Common myeloid progenitor, CD34-positive (primary cell): ENCODE data around the gene PPP1R12B.
"Not testable (repeated sequence)": the region's sequence is repeated elsewhere in the genome, so short reads cannot be mapped to it uniquely, and the experiment has no call there.

Experiments used
- CTCF ChIA-PET: fragments of 350-600 bp; sonication (Branson Sonifier 250); formaldehyde crosslinking; loops from one replicate; lab custom pipeline; 2021; ENCODE audit warnings: antibody characterized with exemption; lab: Charles Lee
- POLR2A ChIA-PET: fragments of 350-600 bp; sonication (Branson Sonifier 250); formaldehyde crosslinking; loops from one replicate; lab custom pipeline; 2021; ENCODE audit warnings: antibody characterized with exemption; lab: Charles Lee
- DNase-seq, 3 donors: peaks; one replicate each; pipeline versions ENCODE4 v3.0.0 to v3.0.0-alpha.2; 2013
- H3K27ac ChIP-seq, 2 experiments: 1 replicate in 1 of 2; 2 replicates in 1 of 2; pipeline ENCODE4 v1.7.0; 2013; ENCODE audit warnings: inconsistent platforms in 2 of 2, low read length in 2 of 2, mild to moderate bottlenecking in 2 of 2, low read depth in 1 of 2, moderate library complexity in 1 of 2; ENCODE audit not compliant: severe bottlenecking in 2 of 2, insufficient read depth in 1 of 2, poor library complexity in 1 of 2
- H3K27me3 ChIP-seq, 5 experiments: replicated peaks in 2 of 5; 1 replicate in 3 of 5; 2 replicates in 2 of 5; pipeline versions ENCODE4 v1.6.1 to v1.7.0; 2013; ENCODE audit warnings: low read length in 4 of 5, mild to moderate bottlenecking in 2 of 5, moderate library complexity in 2 of 5, inconsistent platforms in 1 of 5; ENCODE audit not compliant: insufficient read depth in 5 of 5, control insufficient read depth in 4 of 5
- H3K36me3 ChIP-seq, 4 experiments: 1 replicate in 2 of 4; 2 replicates in 2 of 4; pipeline versions ENCODE4 v1.6.1 to v1.7.0; 2013; ENCODE audit warnings: low read length in 3 of 4, control low read depth in 1 of 4, mild to moderate bottlenecking in 1 of 4; ENCODE audit not compliant: control insufficient read depth in 4 of 4, insufficient read depth in 4 of 4
- H3K4me1 ChIP-seq, 4 experiments: 1 replicate in 3 of 4; 2 replicates in 1 of 4; pipeline versions ENCODE4 v1.6.1 to v1.7.1; 2013; ENCODE audit warnings: low read length in 3 of 4, mild to moderate bottlenecking in 3 of 4, control low read depth in 1 of 4, inconsistent platforms in 1 of 4, moderate library complexity in 1 of 4; ENCODE audit not compliant: control insufficient read depth in 4 of 4, insufficient read depth in 4 of 4; ENCODE audit errors: control extremely low read depth in 1 of 4
- H3K4me3 ChIP-seq, 7 experiments: 1 replicate in 4 of 7; 2 replicates in 3 of 7; pipeline versions ENCODE4 v1.5.1 to v1.7.0; 2013; ENCODE audit warnings: mild to moderate bottlenecking in 7 of 7, low read length in 6 of 7, moderate library complexity in 6 of 7, inconsistent platforms in 2 of 7, low read depth in 2 of 7, control low read depth in 1 of 7; ENCODE audit not compliant: insufficient read depth in 4 of 7, control insufficient read depth in 1 of 7; ENCODE audit errors: extremely low read depth in 1 of 7
- H3K9me3 ChIP-seq, 5 experiments: 1 replicate in 4 of 5; 2 replicates in 1 of 5; pipeline versions ENCODE4 v1.6.1 to v1.7.1; 2013; ENCODE audit warnings: low read length in 4 of 5, mild to moderate bottlenecking in 2 of 5, inconsistent platforms in 1 of 5, low read depth in 1 of 5, moderate library complexity in 1 of 5; ENCODE audit not compliant: control insufficient read depth in 4 of 5, insufficient read depth in 2 of 5; ENCODE audit errors: control extremely low read depth in 1 of 5
- WGBS: methylation state at CpG from one replicate; pipeline ENCODE4 v1.1.5; 2013; ENCODE audit not compliant: insufficient coverage; 5-methylcytosine and 5-hydroxymethylcytosine counted together

Gene PPP1R12B

GRCh38 chr1:202460143-202460495 lies 111.6 kb downstream of the PPP1R12B start:
- H3K27ac ChIP-seq, H3K27me3 ChIP-seq, POLR2A ChIA-PET, DNase-seq, H3K9me3 ChIP-seq, H3K4me1 ChIP-seq, H3K4me3 ChIP-seq, H3K36me3 ChIP-seq: not testable (repeated sequence)
- CTCF ChIA-PET, result interaction anchor here (0.7 to 1.8 kb wide), 2 partner anchors 140 to 166 kb away, joined by 3 to 6 read pairs; no protein-coding TSS in a partner anchor

DNA sequence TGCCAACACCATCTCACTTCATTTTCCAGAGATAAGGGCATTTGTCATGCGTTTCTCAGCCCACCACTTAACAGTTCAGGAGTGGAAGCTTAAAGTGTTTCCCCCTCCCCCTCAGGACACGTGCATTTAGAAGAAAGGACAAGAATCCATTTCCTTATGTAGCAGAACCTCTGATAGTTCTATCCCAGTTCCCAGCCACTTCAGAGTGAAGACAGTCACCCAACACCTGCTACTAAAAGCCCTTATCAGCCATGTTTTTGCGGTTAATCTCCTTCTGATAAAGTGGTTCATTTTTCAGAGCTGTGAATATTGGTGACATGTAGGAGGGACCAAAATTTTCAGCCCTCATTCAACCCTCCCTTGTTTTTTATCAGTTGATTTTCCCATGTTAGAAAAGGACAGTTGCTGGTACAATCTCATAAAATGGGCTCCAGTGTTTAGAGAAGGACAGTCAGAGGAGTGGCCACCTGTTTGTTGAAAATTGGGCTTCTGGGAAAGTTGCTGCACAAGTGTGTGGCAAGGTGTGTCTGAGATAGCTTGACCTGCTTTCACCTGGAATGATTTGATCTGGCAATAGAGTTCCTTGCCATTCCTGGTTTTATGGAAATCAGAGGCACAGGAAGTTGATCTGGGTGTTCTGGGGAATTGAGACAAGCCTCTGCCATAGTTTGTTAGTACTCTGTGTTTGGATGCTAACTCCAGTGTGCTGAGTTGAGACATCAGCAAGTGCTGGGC lies 114.0 kb downstream of the PPP1R12B start:
- no peaks in the 10 kb centered on the region for H3K4me1 ChIP-seq
- no peaks in the 10 kb centered on the region for H3K27me3 ChIP-seq
- ChIA-PET POLR2A (no interaction called here), CTCF (interaction anchor here (1.1 to 4.1 kb wide), 3 partner anchors 109 to 257 kb away, joined by 3 to 27 read pairs (median 4); no protein-coding TSS in a partner anchor)
- no peaks in the 10 kb centered on the region for H3K36me3 ChIP-seq
- H3K9me3 ChIP-seq, result no peaks in the 10 kb centered on the region
- DNase-seq, result no peak
- no peak overlapping the region for H3K4me3 ChIP-seq
- no peak overlapping the region for H3K27ac ChIP-seq
- 100% methylated on average over 2 of the region's 3 CpGs for WGBS

DNA sequence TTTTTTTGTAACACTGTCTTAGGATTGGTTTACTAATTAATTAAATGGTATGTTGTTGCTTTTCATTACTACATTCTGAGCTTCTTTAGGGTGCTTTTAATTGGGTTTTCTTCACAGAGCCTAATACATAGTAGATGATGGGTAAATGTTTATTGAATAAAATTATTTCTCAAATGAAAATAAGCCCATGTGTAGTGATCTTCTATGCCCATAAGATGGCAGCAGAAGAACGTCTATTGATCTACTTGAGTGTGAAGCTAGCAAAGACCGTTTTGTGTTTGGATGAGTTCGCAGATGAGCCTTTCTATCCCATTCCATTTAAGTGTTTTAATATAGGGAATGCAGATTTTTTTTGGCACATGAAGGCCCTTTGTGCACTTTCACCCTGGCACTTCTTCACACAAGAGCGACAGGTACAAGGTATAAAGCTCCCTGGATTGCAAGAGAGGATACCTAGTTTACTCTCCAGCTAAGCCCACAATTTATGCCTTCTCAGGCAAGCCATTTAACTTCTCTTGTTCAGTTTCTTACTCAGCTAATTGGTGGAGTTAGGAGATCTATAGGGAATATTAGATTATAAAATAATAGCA lies 115.7 kb downstream of the PPP1R12B start:
- 0% methylated on average over 2 of the region's 4 CpGs for WGBS
- POLR2A ChIA-PET, result interaction anchor here (0.9 kb wide), 1 partner anchor 253 kb away, joined by 3 read pairs; no protein-coding TSS in a partner anchor
- not testable (repeated sequence) for H3K4me1 ChIP-seq, H3K36me3 ChIP-seq, H3K9me3 ChIP-seq, H3K27me3 ChIP-seq, H3K4me3 ChIP-seq, H3K27ac ChIP-seq
- peak; percentile 34 to 68 (median 49) for DNase-seq
- CTCF ChIA-PET, result interaction anchor here (0.6 to 4.1 kb wide), 9 partner anchors 12 to 255 kb away, joined by 3 to 27 read pairs (median 3); no protein-coding TSS in a partner anchor

DNA sequence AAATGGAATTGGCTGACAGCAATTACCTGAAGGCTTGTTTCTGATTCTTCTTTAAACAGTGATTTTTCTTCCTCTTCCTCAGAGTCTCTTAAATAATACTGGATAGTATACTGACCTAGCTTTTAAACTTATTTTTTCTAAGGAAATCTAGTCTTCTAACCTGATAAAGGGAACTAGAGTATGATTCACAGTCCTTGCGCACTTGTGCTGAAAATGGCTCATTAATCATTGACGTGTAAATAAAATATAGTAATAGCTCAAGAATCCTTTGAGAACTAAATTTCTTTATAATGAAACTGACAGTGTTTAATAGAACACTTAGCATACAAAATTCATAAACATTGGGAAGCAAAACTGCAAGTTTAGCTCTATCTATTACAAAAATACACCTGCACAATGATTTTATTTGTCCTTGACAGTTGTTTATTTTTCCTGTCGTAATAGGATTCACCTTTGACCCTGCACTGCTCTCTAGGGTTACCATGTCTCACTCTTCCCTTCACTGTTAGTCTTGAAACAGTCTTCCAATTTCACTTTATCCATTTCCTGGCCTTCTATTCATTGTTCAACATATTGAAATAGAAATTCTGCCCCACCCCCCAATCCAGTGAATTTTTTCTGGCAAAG lies 117.3 kb downstream of the PPP1R12B start:
- H3K27ac ChIP-seq, H3K27me3 ChIP-seq, H3K36me3 ChIP-seq, H3K9me3 ChIP-seq, DNase-seq, H3K4me3 ChIP-seq, H3K4me1 ChIP-seq, POLR2A ChIA-PET: not testable (repeated sequence)
- CTCF ChIA-PET, result interaction anchor here (0.9 to 2.7 kb wide), 3 partner anchors 106 to 250 kb away, joined by 3 to 9 read pairs (median 3); no protein-coding TSS in a partner anchor
- 100% methylated on average over 1 of the region's 3 CpGs for WGBS

- POLR2A ChIA-PET, H3K4me3 ChIP-seq, H3K27ac ChIP-seq, H3K4me1 ChIP-seq, DNase-seq, H3K9me3 ChIP-seq, H3K36me3 ChIP-seq, H3K27me3 ChIP-seq: not testable (repeated sequence)
- CTCF ChIA-PET, result interaction anchor here (0.9 to 2.7 kb wide), 3 partner anchors 105 to 250 kb away, joined by 3 to 9 read pairs (median 3); no protein-coding TSS in a partner anchor
Observed at GRCh38 chr1:202466339-202466738, 117.8 kb downstream of the PPP1R12B start.

- DNase-seq, H3K4me3 ChIP-seq, H3K36me3 ChIP-seq, H3K9me3 ChIP-seq, H3K27me3 ChIP-seq, H3K4me1 ChIP-seq, H3K27ac ChIP-seq, CTCF ChIA-PET, POLR2A ChIA-PET: not testable (repeated sequence)
- WGBS, result no CpG with 5 or more reads among the region's 3 CpGs
Observed at GRCh38 chr1:202467381-202467780, 118.9 kb downstream of the PPP1R12B start.

- DNase-seq, result peak in 2 of 3 donors; percentile 25 to 27
- H3K4me3 ChIP-seq, POLR2A ChIA-PET, H3K9me3 ChIP-seq, H3K4me1 ChIP-seq, CTCF ChIA-PET, H3K27ac ChIP-seq, H3K36me3 ChIP-seq, H3K27me3 ChIP-seq: not testable (repeated sequence)
- 86% methylated on average over 1 of the region's 3 CpGs for WGBS
Observed at GRCh38 chr1:202468695-202469094, 120.2 kb downstream of the PPP1R12B start.
